Hepatic stellate cell (primary cell): ENCODE measurements around the gene AVPI1.
A peak's percentile ranks its signal among the peaks of the same experiment; 100 is the strongest.

Source experiments
- DNase-seq: peaks from one replicate; pipeline ENCODE4 v3.0.0; 2011; ENCODE audit warnings: low spot score

AVPI1 gene, protein sequence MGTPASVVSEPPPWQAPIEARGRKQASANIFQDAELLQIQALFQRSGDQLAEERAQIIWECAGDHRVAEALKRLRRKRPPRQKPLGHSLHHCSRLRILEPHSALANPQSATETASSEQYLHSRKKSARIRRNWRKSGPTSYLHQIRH

DNA sequence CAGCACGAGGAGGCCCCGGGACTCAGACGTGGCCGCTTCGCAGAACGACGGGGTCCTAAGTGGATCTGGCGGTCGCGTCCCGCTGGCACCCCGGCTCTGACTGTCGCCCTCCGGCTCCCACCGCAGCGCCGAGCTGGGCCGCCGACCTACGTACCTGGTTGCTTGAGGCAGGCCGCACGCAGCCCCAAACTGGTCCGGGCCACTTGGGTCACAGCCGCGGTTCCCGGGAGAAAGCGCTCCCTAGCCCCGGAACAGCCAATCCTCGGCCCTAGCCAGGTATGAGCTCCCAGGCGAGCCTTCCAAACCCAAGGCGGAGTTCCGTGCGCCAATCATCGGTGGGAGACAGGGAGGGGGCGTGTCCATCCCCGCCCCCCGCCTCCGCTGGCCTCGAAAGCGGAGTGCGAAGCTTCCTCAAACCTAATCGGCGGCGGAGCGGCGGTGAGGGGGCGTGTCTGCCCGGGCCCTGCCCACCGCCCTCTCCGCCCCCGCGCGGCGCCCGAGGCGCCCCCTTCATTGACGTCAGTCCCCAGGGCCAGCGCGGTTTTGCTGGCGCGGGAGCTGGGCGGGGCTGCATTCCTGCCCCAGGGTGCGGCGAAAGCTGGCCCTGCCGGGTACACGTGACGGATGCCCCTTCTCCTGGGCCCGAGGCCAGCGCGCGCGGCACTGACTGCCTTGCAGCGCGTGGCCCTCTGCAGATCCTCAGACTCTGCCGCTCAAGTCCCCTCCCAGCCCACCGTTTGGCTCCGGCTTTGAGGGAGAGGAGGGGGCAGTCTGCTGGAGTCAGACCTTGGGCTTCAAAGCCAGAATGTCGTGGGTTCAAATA, at the start of gene AVPI1:
TSS of gene AVPI1 (minus strand) at position 280 of the 823 bp plus-strand sequence. CDS start 7,336 bp downstream, outside the sequence.
- peak; percentile 95 for DNase-seq

DNA sequence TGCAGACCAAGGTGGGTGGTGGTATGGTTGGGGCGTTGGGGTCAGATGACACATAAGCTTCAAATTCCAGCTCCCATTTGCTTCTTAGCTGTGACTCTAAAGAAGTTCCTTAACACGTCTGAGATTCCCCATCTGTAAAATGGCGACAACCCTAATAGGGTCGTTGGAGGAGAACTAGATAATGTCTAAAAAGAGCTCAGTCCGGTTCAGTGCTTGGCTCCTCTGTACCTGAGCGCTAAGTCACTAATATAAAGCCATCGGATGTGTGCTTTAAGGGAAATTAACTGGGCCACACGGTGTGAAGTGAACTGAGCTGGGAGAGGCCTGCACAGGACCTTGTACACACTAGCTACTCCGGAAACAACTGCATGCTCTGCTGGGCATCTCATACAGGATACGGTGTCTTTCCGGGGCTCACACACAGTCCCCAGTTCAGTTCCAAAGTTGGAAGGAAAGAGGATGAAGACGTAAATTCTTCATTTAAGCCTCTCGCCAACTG, 49.4 kb upstream of the AVPI1 start:
- no peak for DNase-seq

DNA sequence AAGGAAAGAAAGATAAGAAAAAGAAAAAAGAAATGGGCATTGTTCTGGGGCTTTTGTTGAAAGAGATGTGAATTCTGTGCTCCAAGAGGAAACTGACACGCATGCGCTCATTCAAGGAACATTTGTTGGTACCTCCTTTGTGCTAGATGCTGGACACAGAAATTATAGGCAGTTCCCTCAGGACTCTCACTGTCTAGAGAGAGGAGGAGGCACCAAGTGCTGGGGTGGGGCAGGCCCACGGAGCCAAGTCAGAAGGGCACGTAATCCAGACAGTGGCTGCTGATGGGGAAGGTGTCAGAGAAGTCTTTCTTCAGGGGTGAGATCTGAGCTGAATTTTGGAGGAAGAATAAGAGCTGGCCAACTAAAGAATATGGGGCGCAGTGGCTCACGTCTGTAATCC, 47.0 kb upstream of the AVPI1 start:
- DNase-seq = no peak

DNA sequence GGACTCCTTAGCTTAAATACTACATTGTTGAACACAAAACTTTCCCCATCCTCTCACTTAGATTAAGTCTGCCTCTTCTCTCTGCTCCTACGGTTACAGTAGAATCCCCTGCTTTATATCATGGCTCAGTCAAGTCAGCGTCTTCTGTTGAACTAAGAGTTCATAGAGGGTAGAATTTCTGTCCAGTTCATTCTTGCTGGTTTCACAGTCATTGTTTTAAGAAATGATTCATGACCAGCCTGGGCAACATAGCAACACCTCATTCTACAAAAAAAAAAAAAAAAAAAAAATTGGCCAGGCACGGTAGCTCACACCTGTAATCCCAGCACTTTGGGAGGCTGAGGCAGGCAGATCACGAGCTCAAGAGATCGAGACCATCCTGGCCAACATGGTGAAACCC, 46.2 kb upstream of the AVPI1 start:
- no peak for DNase-seq

DNA sequence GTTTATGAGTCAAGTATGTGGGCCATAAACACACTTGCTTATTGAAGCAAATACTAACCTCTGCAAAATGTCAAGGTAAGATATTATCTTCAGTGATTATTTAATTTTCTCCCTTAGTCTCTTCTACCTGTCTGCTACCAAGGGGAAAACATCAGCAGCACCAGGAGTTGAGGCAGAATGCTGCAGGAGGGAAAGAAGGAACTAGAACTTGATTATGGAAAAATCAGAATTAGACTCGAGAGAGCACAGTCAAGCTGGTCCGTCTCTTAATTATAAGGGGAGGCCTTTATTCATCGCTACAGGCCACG, 45.0 kb upstream of the AVPI1 start:
- no peak for DNase-seq

DNA sequence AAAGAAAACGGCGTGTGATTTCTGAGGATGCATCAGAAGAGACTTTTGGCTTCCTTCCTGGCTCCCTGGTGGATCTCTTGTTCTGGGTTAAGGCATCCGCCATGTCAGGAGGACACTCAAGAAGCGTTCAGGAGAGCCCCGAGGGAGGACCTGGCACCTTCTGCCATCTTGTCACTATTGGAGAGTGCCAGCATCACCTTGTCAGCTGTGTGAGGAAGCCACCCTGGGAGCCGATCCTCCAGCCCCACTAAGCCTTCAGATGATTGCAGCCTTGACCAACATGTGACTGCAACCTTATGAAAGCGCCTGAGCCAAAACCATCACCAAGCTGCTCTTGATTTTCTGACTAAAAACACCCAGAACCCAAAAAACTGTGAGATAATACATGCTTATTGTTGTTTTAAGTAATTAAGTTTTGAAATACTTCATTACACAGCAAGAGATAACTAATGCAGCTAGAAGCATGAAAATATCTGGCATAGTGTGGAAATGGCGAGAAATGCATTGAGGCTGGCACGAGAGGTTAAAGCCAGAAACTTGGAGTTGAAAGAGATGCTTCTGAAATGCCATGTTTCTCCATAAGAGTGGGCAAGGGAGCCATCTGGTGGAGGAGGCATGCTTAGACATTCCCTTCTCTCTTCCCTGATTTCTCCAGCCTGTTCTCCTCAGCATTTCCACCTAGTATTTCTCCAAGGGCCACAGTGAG, 44.5 kb upstream of the AVPI1 start:
- peak; percentile 60 for DNase-seq

DNA sequence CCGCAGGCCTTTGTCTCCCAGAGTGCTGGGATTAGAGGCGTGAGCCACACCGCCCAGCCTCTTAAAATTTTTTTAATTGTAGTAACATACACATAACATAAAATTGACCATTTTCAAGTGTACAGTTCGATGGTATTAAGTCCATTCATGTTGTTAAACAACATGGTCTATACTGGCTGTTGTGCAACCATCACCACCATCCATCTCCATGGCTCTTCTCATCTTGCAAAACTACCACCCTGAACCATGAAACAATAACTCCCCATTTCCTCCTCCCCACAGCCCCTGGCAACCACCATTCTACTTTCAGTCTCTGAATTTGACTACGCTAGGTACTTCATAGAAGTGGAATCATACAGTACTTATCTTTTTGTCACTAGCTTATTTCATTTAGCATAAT, 42.0 kb upstream of the AVPI1 start:
- DNase-seq = no peak

DNA sequence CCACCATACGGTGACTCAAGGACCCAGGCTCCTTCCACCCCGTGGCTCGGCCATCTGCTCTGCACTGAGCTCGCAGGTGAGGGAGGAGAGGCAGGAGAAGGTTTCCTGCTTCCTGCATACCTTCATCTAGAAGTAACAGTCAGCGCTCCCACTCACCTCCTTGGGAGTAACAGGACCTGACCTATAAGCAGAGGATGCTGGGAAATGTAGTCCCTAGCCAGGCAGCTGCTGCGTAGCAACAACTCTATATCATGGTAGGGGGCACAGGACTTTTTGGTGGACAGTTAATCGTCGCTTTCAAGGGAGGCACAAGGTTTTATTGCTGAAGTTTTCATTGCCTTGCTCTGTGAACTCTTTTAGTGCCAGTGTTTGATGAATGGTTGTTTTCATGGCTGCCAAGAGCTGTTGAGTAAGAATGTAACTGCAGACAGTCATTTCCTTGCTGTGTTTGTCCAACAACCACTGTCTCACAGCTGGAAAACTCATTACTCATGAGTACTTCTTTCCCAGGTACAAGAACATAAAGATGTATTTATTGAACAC, 39.7 kb upstream of the AVPI1 start:
- DNase-seq = no peak

DNA sequence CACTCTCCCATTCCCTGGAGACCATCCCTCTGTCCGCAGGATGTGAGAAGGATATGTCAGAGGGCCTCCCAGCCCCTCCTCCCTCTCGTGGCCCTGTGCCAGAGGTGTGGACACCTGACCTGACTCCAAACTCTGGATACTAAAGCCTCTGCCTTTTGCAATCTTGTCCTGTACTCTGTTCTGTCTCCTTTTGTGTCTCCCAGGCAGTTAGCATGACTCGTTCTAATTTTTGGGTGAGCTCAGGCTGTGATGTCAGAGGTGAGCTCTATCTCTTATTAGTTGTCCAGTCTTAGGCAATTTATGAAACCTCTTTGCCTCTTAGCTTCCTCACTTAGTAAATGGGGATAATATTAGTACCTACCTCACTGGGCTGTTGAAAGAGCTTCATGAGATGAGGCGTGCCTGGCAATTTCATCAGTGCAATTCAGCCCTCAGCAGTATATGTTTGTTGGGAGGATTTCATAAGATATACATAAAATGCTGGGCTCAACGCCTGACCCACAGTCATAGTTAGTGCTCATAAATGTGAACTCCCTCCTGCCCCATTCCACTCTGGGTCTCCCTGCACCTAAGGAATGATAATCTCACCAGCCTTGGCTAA, 37.4 kb upstream of the AVPI1 start:
- DNase-seq = no peak

DNA sequence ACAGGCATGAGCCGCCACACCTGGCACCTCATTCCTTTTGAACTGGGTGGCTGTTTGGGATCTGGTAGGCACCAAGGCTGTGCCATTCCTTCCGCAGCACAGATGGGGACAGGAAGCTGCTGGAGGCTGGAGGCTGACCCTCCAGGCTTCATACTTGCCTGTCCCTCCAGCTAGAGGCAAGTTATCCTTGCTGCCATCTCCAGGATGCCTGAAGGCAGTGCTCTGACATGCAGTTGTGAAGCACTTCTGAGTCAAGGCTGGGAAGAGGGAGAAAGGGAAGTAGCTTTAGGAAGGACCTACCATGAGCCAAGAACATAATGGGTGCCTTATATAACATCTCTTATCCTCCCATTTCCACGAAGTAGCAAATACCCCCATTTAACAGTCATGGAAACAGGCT, 36.0 kb upstream of the AVPI1 start:
- DNase-seq = no peak

DNA sequence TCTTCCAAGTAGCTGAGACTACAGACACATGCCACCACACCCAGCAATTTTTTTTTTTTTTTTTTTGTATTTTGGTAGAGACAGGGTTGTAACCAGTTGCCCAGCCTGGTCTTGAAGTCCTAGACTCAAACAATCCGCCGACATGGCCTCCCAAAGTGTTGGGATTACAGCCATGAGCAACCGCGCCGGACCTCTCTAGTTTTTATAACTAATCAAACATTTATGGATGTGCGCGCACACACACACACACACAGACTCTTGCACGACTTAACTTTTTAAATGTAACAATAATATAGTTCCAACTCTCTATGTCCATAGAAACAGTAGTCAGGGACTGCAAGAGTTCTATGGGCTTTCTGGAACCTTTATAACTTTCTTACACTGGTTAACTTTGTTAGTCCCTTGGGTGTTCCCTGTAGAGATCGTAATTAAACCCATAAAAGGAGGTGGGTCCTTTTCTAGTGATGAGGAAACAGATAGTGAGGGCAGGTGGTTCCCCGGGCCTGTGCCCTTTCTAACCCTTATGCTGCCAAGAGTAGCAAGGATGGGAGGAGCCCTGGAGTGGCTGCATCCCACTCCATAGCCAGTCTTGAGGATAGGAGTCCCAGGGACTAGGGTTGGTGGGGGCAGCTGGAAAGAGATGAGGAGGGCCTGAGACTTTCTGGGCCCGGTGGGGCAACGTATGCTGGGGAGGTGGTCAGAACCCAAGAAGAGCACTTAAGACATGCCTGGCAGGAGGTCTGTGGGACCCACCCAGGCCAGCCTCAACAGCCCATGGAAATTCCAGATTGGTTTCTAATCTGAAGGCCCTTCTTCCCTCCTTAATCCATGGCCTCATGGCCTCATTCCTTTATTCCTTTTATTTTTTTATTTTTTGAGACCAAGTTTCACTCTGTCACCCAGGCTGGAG, 35.1 kb upstream of the AVPI1 start:
- no peak for DNase-seq

DNA sequence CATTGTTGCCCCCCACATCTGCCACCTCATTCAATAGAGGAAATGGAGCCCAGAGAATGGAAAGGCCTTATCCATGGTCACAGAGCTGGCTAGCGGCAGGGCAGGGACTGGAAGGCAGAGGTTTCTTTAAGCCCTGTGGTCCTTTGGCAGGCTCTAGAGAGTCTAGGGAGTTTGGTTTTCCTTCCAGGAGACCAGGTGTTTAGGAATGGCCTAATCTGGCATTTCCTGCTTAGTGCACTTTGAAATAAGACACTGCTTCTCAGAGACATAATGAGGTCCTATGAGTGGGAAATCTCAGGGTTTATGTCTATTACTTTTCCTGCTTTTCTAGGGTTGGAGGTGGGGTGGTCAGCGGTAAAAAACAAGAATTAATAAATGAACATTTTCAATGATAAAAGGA, 32.6 kb upstream of the AVPI1 start:
- no peak for DNase-seq

DNA sequence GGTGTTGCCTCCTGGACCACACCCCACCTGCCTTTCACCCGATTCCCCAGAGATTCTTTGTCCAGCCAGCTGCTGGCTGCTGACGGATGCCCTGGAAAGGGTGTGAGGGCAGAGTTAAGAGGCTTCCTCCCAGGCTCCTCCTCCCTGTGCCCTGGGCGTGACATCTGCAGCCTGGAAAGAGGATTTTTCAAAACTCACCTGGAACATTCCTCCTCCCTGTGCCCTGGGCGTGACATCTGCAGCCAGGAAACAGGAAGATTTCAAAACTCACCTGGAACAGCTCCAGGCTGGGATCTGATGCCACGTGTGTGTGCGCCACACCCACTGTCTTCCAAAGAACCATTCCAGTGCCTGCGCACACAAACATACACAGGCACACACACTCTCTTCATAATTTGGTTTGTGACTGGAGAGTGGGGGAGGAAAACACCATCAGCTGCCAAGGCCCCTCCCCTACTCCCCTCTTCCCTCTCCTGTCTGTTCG, 31.7 kb upstream of the AVPI1 start:
- DNase-seq = no peak

DNA sequence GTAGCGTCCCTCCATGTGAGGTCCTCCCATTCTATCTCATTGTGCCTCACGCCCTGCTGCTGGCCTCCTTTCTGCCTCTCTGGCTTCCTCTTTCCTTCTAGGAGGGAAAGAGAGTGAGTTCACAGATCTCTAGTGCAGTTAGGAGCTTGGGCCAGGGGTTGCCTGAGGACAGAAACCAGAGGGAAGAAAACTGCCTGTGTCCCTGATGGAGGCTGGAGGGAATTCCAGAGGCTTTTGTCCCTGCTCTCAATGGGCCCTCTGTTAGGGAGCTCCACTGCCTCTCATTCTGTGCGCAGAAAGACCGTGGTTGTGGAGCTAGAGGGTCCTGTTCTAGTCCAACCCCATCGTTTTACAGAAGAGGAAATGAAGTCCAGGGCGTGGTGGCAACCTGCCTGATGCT, 31.1 kb upstream of the AVPI1 start:
- no peak for DNase-seq

DNA sequence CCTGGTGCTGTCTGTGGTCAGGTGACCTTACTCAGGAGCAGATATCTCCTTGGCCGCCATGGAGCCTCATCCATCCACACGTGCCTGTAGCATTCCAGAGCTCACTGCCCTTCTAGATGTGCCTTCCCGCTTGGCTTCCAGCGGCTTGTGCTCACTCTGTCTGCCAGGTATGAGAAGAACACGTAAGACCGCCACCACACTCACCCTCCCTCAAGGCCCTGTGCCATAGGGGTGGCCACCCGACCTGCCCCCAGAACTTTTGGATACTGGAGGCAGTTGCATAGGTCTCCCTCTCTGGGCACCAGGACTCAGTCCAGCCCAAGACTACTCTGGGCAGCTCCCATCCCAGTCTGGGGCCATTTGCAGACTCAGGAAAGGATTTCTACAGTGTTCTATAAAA, 30.6 kb upstream of the AVPI1 start:
- no peak for DNase-seq

DNA sequence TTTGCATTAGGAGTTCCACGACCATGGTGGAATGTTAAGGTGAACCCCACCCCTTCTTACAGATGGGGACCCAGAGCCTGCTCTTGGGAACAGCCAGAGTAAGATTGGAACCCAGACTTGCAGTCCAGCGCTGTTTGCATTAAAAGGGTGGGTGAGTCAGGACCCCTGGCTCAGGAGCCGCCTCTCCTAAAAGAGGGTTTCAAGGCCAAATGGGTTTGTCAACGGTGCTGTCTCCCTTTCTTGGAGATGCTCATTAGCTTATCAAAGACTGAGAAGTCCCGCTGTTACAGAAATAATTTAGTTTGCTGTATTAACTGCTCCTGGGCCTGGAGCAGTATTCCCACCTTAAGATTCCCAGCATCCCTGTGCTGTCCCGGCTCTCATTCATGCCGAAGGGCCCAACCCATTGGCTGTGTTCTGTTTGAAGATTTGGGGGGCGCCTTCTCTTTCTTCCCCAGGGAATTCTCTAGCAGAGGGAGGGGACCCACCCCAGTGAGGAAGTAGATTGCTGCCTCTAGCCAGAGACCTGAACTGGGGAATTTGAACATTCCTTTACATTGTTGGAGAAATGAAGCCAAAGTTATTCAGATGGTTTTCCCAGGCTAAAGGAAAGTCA, 28.3 kb upstream of the AVPI1 start:
- no peak for DNase-seq

DNA sequence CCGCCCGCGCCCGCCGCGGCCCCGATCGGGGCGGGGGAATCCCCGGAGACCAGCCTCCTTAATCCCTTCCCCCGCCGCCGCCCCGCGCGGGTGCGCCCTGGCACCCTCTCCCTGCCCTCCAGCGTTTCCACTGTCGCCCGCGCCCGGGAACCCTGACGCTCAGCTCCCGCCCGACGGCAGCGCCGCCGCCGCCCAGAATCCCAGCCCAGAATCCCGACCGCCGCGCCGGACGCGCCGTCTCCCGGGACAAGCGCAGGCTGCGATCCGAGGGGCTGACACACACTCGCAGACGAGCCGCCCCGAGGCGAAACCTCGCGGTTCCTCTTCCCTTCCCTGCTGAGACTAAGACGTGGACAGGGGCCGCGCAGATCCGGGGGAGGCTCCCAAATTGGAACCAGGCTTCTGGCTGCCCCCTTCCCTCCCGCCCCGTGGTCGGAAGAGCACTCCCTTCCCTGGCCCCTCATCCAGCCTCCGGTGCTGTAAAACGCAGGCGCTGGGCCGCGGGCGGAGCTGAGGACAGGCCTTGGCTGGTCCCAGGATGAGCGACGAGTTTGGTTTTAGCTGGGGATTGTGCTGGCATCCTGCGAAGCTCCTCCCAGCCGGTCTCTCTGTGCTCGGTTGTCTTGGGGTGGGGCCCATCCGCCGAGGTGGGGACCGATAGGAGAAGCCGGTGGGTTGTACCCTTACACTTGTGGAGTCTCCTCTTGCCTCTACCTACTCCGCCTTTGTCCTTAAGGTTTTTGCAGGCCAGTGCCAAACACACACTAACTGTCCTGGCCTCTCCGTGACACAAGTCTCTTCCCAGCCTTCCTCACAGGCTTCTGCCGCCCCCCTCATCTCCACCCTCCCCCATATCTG, 27.6 kb upstream of the AVPI1 start:
- DNase-seq = peak; percentile 88

DNA sequence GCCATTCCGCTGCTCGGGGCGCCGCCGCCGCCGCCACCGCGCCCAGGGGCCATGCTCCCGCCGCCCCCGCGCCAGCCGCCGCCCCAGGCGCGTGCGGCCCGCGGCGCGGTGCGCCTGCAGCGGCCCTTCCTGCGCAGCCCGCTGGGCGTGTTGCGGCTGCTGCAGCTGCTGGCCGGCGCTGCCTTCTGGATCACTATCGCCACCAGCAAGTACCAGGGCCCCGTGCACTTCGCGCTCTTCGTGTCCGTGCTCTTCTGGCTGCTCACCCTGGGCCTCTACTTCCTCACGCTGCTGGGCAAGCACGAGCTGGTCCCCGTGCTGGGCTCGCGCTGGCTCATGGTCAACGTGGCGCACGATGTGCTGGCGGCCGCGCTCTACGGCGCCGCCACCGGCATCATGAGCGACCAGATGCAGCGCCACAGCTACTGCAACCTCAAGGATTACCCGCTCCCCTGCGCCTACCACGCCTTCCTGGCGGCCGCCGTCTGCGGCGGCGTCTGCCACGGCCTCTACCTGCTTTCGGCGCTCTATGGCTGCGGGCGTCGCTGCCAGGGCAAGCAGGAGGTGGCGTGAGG, 26.9 kb upstream of the AVPI1 start:
- peak; percentile 78 for DNase-seq

DNA sequence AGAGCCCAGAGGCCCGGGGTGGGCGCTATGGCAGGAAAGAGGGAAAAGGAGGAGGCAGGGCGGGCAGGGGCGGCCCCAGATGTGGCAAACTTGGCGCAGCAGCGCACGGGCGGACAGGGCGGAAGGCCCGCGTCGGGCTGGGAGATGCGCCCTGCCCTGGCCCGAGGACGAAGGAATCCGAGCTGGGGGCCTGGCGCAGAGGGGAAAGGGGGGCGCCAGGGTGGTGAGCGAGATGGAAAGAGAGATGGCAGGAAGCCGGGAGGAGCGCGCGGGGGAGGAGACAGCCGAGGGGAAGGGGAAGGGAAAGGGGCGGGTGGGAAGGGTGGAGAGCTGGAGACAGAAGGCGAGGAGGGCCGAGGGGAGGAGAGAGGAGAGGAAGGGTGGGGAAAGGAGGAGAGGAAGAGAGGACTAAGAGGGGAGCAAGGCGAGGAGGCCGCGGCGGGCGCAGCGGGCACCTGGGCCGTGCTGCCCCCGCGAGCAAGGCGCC, 26.3 kb upstream of the AVPI1 start, which contains the start of gene MARVELD1:
TSS of gene MARVELD1 (plus strand) at position 392 of the 487 bp plus-strand sequence. CDS start 147 bp downstream, outside the sequence.
- DNase-seq = peak; percentile 82
